Right atrium auricular region (tissue), 2 donors: ENCODE measurements around the gene SNPH. TPM values are rescaled to one million over a fixed set of nuclear protein-coding genes. Genes with fewer than 3 reads are reported as not detected.
"Not testable (repeated sequence)": the region's sequence is repeated elsewhere in the genome, so short reads cannot be mapped to it uniquely, and the experiment has no call there.

Source experiments
- DNase-seq: peaks from one replicate; pipeline ENCODE4 v3.0.0-alpha.2; 2019; ENCODE audit warnings: low spot score
- H3K27ac ChIP-seq, 2 donors: fragments of 200-600 bp; sonication (generic); 1 replicate in 1 of 2; 2 replicates in 1 of 2; pipeline ENCODE4 v1.5.1; 2016 to 2019
- H3K27me3 ChIP-seq, 2 donors: fragments of 200-600 bp; sonication (generic); one replicate each; pipeline versions ENCODE4 v1.5.1 to v1.6.0; 2017 to 2019
- H3K36me3 ChIP-seq: fragments of 200-600 bp; sonication (generic); one replicate; pipeline ENCODE4 v1.5.1; 2016
- H3K4me1 ChIP-seq, 2 donors: fragments of 200-600 bp; sonication (generic); one replicate each; pipeline versions ENCODE4 v1.5.1 to v1.6.0; 2017 to 2019
- H3K4me3 ChIP-seq, 2 donors: fragments of 200-600 bp; sonication (generic); 1 replicate in 1 of 2; 2 replicates in 1 of 2; pipeline ENCODE4 v1.5.1; 2017 to 2019; ENCODE audit warnings: mild to moderate bottlenecking in 1 of 2, moderate library complexity in 1 of 2
- H3K9me3 ChIP-seq, 2 donors: fragments of 200-600 bp; sonication (generic); one replicate each; pipeline ENCODE4 v1.5.1; 2019
- total RNA-seq, 2 donors: library from RNA; depleted of rRNA; stranded (reverse); fragments of >200 nt; gene quantifications; one replicate each; pipeline ENCODE4 v1.1.0, GENCODE V29; 2016
- TF ChIP-seq, protein P1 (sequence below), 2 donors: fragments of 200-600 bp; sonication (generic); IDR thresholded peaks; one replicate each; pipeline ENCODE4 v1.5.1; 2019; ENCODE audit warnings: antibody characterized with exemption in 2 of 2

The SNPH gene
- total RNA-seq, 2 donors from 2014 or later: 5.0 to 10.1 TPM

DNA sequence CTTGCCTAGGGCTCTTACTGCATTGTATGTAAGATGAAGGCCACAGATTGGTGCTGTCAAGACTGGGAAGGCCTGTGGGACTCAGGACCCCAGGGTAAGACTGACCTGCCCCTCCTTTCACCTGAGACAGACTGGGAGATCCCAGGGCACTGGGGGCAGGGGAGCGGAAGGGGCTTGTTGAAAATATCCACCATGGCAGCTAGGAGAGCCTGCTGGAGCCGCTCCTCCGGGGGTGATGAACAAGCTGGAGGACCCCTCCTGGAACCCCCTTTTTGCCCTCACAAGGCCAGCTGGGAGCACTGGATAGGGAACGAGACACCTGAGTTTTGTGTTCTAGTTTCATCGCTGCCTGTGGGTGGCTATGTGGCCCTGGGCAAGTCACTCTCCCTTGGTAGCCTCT is 72.0 kb downstream of the SNPH start:
- TF ChIP-seq, protein P1, sequence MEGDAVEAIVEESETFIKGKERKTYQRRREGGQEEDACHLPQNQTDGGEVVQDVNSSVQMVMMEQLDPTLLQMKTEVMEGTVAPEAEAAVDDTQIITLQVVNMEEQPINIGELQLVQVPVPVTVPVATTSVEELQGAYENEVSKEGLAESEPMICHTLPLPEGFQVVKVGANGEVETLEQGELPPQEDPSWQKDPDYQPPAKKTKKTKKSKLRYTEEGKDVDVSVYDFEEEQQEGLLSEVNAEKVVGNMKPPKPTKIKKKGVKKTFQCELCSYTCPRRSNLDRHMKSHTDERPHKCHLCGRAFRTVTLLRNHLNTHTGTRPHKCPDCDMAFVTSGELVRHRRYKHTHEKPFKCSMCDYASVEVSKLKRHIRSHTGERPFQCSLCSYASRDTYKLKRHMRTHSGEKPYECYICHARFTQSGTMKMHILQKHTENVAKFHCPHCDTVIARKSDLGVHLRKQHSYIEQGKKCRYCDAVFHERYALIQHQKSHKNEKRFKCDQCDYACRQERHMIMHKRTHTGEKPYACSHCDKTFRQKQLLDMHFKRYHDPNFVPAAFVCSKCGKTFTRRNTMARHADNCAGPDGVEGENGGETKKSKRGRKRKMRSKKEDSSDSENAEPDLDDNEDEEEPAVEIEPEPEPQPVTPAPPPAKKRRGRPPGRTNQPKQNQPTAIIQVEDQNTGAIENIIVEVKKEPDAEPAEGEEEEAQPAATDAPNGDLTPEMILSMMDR (IDR thresholded peaks at IDR 0.05): no peak
- no peaks in the 10 kb centered on the region for H3K36me3 ChIP-seq
- no peak overlapping the region for H3K4me3 ChIP-seq
- H3K27ac ChIP-seq: peak overlapping the region in 1 of 2 donors; percentile 63
- H3K27me3 ChIP-seq: no peaks in the 10 kb centered on the region
- peaks cover 0 to 32% of the 10 kb centered on the region in 2 donors for H3K4me1 ChIP-seq
- peak; percentile 54 for DNase-seq
- no peaks in the 10 kb centered on the region for H3K9me3 ChIP-seq

DNA sequence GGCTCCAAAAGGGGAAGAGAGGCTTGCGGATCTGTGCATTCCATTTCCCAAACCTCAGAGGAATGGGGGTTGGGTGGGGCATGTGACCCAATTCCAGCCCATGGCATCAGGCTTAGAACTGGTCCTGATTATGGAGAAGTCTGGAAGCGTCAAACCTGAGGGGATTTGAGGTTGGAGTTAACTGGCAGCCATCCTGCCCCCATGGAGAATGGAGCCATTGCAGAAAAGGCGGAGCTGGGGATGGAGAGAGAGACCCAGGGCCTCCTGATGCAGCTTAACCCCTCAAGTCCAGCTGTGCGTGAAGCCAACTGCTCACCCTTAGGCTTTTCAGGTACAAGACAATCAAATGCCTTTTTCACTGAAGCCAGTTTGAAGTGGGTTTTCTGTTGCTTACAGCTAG is 72.7 kb downstream of the SNPH start:
- Histone ChIP-seq H3K27ac (no peak overlapping the region), H3K4me1 (peaks cover 0 to 32% of the 10 kb centered on the region in 2 donors), H3K9me3 (no peaks in the 10 kb centered on the region), H3K4me3 (no peak overlapping the region), H3K27me3 (no peaks in the 10 kb centered on the region), H3K36me3 (no peaks in the 10 kb centered on the region)
- peak; percentile 40 for DNase-seq
- TF ChIP-seq, protein P1 (IDR thresholded peaks at IDR 0.05): no peak

GRCh38 chr20:1341561-1342265 is 75.6 kb downstream of the SNPH start:
- Histone ChIP-seq H3K4me1 (peaks cover 0 to 18% of the 10 kb centered on the region in 2 donors), H3K4me3 (no peak overlapping the region), H3K36me3 (no peaks in the 10 kb centered on the region), H3K9me3 (no peaks in the 10 kb centered on the region), H3K27ac (no peak overlapping the region), H3K27me3 (no peaks in the 10 kb centered on the region)
- DNase-seq: peak; percentile 38
- TF ChIP-seq, protein P1 (IDR thresholded peaks at IDR 0.05): no peak

GRCh38 chr20:1343446-1344124 is 77.5 kb downstream of the SNPH start:
- H3K4me3 ChIP-seq, H3K27me3 ChIP-seq, H3K9me3 ChIP-seq, H3K27ac ChIP-seq, H3K36me3 ChIP-seq, H3K4me1 ChIP-seq, DNase-seq: not testable (repeated sequence)

DNA sequence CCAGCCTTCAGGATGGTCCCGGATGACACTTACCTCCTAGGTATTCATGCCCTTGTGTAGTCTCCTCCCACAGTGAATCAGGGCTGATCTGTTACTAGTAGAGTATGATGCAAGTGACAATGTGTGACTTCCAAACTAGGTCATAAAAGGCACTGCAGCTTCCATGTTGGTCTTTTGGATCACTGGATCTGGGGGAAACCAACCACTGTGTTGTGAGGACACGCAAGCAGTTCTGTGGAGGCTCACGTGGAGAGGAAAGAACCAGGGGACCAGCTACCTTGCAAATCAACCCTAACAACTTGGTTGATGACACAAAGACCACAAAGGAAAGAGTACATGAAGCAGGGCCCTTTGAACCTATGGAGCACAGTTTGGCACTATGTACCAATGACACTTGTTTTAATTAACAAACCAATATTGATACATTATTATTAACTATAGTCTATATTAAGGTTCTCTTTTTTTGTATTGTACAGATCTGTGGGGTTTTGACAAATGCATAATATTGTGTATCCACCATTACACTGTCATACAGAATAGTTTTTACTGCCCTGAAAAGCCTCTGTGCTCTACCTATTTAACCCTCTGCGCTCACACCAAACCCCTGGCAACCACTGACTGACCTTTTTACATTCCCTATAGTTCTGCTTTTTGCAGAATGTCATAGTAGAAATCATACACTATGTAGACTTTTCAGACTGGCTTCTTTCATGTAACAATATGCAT is 79.1 kb downstream of the SNPH start:
- no peak overlapping the region for H3K4me3 ChIP-seq
- TF ChIP-seq, protein P1 (IDR thresholded peaks at IDR 0.05): no peak
- no peaks in the 10 kb centered on the region for H3K4me1 ChIP-seq
- DNase-seq: no peak
- H3K27ac ChIP-seq: no peak overlapping the region
- peaks cover under 1% of the 10 kb centered on the region for H3K36me3 ChIP-seq
- peaks cover 0 to 10% of the 10 kb centered on the region in 2 donors for H3K9me3 ChIP-seq
- no peaks in the 10 kb centered on the region for H3K27me3 ChIP-seq

DNA sequence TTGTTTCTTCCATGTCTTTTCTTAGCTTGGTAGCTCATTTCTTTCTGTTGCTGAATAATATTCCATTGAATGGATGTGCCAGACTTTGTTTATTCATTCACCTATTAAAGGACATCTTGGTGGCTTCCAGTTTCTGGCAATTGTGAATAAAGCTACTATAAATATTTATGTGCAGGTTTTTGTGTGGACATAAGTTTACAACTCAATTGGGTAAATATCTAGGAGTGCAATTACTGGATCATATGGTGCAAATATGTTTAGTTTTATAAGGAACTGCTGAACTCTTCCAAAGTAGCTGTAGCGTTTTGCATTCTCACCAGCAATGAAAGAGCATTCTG is 79.6 kb downstream of the SNPH start:
- H3K36me3 ChIP-seq: peaks cover 5% of the 10 kb centered on the region
- H3K27ac ChIP-seq: no peak overlapping the region
- peaks cover 0 to 10% of the 10 kb centered on the region in 2 donors for H3K9me3 ChIP-seq
- no peaks in the 10 kb centered on the region for H3K27me3 ChIP-seq
- no peak for DNase-seq
- no peaks in the 10 kb centered on the region for H3K4me1 ChIP-seq
- TF ChIP-seq, protein P1 (IDR thresholded peaks at IDR 0.05): no peak
- no peak overlapping the region for H3K4me3 ChIP-seq
